ENCODE measurements around the gene SLC29A3.
A peak's percentile ranks its signal among the peaks of the same experiment; 100 is the strongest.

The SLC29A3 gene

DNA sequence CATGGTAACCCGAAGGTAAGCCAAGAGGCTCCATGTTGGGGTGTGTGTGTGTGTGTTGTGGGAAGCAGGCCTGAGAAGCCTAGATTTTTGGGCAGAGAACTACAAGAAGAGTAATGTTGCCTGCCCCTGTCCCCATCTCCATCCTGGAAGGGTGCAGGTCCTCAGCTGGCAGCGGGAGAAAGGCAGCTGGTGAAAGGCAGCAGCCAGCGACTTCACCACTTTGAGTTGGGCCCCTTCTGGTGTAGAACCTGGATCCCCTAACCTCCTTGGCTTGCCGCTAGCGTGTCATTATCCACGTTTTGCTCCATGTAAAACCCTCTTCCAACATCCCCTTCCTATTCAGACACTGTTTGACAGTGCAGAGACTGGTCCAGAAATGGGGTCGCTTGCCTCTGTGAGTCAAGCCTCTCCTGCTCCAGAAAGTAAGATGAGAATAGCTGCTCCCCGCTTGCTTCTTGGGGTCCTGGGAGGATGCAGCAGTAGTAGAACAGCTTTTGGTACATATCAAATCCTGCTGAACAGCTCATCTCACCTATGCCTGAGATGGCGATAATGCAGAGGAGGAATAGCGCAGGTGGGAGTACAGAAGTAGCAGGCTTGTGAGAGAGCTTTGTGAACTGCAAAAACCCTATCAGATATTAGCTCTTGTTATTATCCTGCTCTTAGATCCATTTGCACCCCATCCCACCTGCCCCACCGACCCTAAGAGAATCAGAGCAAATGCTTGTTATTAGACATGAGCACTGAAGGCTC, 55.6 kb downstream of the SLC29A3 start:
- DNase-seq: no peak

DNA sequence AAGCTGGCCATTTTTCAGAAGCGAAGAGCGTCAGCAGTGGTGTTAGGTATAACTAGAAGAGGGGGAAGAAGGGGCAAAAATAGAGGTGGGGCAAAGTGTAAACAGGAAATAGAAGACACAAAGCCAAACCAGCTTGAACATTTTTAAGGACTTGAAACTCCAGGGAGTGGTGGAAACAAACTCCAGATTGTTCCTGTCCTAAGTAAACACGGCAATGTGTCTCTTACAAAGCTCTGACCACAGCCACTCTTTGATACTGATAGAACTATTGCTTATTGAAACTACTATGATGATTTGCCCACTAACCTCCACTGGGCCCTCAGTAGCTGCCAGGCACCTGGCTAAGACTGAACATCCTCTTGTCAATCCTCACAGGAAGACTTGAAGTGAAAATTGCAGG, 56.9 kb downstream of the SLC29A3 start:
- DNase-seq: no peak

DNA sequence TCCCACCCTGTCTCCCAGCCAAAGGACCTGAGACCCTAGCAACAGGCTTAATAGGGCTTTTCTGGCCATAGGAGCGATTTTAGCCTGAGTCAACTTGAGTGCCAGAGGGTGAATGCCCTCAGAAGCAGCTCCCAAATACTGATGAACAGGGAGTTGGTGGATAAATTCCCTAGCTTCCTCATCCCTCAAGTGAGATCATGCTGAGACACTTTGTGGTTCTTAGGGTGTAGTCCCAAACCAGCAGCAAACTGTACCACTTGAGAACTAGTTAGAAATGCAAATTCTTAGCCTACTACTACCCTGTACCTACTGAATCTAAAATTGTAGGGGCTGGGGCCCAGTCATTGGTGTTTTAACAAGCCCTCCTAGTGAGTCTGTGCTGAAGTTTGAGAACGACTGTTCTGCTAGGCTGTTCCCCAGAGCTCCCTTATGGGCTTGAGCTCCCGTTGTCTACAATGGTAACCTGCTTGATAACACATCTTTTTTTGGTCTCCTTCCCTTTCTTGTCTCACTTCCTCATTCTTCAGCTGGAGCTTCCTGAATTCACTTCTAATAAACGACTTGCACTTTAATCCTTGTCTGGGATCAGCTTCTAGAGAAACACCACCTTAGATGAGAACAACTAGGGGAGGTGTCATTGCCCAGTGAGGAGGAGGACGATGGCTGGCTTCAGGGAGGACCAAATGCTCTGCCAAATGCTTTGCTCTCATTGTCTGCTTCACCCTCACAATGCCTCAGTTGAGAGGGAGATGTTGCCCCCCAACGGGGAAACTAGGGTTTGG, 59.5 kb downstream of the SLC29A3 start:
- DNase-seq: no peak

DNA sequence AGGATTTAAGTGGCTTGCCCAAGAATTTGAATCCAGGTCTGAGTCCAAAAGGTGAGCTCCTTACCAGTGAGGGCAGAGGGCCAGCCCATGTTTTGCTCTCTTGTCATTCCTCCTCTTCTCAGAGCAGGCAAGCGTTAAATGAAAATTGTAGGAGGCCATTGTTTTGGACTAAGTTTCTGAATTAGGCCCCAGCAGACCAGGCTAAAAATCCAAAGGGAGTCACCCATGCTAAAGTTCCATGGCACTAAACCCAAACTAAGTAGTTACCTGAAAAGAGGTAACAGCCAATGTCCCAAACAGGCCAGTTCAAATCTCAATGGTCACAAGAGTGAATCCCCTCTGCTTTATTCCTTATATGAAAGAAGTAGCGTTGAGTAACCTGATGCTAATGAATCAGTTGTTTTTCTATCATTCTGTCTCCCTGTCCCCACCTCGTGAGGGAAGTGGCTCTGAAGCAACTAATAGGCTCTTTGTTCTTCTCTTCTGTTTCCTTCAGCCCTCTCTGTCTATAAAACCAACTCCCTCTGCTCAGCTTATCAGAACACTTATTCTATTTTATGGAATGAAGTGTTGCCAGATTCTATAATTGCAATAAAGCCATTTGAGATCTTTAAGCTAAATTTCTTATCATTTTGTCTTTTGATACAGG, 60.2 kb downstream of the SLC29A3 start:
- DNase-seq: no peak

DNA sequence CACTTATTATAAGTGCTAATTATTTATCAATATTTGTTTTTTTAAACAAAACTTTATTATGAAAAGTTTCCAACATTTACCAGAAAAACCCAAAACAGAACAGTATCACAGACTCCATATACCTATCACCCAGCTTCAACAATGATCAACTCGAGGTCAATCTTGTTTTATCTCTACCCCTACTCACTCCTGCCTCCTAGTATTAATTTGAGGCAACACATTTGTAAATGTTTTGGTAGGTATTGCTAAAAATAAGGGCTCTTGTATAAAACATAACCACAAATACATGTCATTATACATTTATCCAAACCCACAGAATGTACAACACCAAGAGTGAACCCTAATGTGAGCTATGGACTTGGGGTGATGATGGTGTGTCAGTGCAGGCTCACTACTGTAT, 61.8 kb downstream of the SLC29A3 start:
- no peak for DNase-seq

DNA sequence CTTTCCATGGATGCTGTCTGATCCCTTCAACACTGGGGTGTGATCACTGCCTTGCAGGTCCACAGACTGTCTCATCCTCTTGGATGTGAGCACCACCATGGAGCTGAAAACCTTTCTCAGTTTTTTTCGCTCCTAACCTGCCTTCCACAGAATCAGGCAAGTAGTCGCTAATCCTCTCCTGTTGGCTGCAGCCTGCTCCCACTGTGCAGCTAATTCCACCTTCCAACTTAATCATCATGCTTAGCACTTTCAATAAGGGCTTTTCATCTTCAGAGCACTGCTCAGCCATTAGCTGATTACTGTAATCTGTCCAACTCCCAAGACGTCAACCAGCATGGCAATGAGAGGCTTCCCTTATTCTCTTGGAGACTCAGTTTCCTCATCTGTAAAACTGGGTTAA, 62.6 kb downstream of the SLC29A3 start:
- DNase-seq: no peak

DNA sequence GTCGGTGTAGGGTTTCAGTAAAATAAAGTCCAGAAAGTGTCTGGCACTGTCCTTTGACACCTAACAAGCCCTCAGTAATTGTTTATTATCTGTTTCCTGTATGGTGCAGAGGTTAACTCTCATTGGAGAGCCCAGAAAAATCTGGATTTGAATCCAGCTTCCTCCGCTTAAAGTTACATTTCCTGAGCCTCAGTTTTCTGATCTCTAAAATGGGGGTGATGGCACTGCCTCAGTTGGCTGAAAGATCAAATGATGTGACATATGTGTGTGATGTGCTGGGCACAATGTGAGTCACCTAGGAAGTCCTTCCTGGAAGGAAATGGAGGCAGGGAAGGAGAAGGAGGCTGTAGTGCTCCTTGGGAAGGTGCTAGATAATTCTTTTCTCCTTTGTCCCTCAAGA, 63.0 kb downstream of the SLC29A3 start:
- no peak for DNase-seq

DNA sequence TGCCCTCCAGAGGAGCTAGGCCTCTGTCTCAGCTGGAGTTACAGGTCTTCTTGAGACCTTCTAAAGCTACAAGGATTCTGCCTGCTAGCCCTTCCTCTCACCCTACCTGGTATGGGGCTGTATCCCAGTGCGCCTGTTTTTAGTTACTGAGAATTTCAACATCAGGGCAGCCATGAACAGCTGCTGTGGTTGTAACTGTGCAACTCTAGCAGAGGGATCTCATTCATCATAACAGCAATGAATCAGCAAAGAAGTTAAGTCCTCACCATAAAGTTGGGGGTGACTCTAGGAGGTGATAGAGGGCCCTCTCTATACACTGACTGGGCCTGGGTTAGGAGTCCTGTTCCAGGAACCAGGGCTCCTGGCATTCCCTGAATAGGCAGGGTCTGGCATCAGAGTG, 63.7 kb downstream of the SLC29A3 start:
- no peak for DNase-seq

DNA sequence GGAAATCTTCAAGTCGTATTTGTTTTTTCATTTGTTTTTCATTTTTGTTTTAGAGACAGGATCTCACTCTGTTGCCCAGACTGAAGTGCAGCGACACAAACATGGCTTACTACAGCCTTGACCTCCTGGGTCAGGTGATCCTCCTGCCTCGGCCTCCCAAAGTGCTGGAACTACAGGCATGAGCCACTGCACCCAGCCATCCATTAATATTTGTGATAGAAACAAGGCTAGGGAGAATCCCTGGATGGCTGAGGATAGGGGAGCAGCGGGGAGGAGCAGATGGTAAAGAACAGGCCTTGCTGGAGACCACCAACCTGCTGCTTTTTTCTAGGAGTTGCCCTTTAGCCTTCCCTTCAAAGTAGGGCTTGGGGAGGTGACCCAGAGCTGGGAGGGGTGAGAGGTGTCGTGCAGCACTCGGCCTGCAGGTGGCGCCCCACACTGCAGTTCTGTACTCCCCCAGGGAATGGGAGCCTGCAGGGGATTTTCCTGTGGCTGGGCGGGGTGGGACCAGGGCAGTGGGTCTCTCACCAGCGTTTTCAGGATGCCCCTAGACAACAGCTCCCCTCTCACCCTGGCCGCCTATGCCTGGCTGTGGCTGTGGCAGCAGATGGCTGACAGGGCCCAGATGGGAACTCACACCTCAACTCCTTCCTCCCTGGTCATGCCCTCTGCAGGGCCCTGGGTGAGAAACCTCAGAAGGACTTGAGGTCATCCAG, 65.1 kb downstream of the SLC29A3 start:
- peak; percentile 54 for DNase-seq

DNA sequence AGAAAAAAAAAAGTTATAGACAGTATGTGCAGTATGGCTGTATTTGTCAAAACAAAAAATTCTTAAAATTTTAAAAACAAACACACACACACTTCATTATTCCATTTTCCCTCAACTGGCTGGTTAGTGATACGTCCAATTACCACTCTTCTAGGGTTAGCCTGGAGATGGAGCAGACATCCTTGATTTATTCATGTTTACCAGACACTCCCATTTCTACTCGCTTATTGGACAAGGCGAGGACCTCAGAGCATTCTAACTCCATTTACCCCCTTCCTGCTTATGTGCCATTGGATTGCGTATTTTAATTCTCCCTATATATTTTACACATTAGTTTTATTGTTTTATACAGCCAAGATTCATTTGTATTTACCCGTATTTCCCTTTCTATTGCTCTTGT, 69.1 kb downstream of the SLC29A3 start:
- DNase-seq: no peak

DNA sequence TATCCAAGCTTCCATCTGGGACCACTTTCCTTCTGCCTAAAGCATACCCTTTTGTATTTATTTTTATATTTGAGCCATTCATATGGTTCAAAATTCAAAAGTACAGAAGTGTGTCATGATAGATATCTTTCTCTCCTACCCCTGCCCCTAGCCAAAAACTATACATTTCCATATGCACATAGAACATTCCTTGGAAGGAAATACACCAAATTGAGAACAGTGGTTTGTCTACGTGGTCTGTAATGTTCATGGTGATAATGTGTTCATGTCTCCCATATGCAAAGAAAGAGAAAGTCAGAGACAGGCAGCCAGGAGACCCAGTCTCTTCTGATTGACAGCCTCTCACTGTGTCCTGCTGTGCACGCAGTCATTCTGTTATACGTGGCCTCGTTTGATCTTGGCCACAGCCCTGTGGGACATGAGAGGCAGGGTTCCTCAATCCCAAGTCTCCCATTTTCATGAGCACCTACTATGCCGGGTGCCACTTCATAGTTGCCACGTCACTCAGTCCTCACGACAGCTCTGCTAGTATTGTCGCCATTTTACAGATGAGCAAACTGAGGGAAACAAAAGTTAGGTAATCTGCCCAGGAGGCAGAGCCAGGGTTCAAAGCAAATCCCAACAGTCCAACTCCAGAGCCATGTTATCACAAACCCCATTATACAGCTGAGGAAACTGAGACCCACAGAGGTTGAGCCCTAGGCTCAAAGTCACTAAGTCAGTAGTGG, 69.7 kb downstream of the SLC29A3 start:
- DNase-seq: no peak

DNA sequence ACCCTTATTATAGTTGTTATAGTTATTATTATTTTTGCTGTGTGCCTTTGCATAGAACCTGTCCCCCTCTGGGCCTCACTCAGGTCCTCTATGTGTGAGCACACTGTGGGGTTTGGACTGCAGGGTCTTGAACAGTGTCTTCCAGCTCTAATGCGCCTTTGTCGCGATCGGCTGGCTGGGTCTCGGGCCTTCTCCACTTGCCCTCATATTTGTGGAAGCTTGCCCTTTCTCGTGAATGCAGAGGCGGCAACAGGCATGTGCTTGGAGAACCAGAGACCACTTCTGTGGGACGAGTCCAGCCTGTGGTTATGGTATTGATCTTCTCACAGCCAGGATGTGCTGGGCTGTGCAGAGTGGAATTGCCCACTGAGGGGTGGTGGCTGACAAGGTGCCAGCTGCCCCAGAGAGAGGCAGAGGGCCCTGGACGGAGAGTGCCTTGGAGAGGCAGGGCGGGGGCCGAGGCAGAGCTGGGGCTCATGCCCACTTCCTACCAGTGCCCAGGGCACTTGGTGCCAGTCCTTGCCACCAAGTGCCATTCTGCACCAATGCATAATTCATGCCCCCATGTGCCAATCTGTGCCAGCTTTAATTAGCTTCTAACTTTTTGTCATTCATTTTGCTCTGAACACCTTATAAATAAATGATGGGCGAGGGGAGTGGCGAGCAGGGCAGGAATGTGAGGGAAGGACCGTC, 70.9 kb downstream of the SLC29A3 start:
- no peak for DNase-seq

DNA sequence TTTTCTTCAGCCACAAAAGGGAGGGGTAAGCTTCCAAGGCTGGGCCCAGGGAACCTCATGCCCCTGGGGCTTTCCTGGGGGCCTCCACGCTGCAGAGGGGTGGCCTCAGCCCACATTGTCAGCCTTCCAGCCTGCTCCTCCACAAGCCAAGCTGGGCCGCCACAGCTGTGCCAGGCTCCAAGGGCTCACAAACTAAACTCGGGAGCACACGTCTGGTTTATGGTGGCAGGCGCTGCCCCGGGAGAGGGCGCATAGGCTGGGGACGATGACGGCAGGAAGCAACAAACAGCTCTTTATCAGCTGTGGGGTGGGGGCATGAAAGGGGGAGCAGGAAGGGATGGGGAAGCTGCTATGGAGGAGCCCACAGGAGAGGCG, 71.4 kb downstream of the SLC29A3 start:
- DNase-seq: no peak

DNA sequence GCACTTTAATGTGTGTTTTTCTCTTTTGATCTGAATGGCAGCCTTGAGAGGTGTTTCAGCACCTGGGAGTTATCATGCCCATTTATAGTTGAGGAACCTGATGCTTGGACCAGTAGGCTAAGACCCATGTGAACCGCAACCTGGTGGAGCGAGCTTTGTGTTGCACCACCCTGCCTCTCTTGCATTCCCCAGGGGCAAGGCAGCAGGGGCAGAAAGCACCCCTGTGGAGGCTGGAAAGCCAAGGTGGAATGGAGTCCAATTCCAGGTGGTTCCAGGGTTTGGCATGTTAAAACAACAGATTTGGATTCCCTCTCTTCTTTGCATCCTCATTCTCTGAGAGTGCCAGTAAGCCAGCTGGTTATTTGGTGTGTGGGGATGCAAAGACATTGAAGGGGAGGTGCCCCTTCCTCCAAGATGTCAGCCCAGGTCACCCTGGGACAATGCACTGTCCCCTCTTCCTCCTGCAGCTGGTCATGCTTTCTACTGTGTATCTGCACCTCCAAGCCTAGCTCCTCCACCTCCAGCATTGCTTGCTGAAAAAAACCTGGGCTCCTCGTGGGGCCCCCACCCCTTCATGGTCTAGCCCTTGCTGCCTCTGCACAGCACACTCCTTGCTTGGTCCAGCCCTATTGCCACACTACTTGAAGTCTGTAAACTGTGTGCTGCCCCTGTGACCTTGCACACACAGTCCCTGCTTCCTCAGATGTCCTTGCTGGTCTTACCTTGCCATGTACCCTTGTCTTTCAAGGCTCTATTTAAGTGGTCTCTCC, 72.0 kb downstream of the SLC29A3 start:
- no peak for DNase-seq

DNA sequence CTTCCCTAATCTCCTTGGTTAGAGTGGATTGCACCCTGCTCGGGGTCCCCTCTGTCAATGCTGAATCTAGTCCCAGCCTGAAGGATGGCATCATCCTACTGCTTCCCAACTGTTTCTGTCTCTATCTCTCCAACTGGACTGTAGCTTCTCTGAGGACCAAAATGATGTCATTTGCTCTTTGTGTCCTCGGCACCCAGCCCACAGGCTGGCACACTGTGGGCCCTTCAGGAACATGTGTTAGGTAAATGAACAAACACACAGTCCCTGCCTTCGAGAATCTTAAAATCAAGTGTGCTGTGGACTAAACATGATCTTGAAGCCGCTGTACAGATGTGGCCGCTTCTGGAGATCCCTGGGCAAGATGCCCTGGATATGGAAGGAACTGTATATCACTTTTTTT, 72.6 kb downstream of the SLC29A3 start:
- DNase-seq: no peak

DNA sequence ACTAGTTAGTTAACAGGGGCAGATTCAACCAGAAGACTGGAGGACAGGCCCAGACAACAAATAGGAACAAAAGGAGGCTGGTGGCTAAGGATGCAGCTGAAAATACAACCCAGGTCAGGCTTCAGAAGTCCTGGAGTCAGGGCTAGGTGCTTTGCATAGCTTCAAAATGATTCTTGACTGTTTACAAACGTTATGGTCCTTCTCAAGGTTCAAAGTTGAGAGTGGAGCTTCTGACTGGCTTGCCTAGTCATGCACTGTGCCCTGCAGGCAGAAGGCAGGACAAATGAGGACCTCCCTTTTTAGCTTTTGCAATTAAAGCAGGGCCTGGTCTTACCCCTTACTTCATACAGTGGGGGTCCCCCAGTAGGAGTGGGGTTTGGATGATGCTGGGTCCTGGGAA, 73.2 kb downstream of the SLC29A3 start:
- no peak for DNase-seq

DNA sequence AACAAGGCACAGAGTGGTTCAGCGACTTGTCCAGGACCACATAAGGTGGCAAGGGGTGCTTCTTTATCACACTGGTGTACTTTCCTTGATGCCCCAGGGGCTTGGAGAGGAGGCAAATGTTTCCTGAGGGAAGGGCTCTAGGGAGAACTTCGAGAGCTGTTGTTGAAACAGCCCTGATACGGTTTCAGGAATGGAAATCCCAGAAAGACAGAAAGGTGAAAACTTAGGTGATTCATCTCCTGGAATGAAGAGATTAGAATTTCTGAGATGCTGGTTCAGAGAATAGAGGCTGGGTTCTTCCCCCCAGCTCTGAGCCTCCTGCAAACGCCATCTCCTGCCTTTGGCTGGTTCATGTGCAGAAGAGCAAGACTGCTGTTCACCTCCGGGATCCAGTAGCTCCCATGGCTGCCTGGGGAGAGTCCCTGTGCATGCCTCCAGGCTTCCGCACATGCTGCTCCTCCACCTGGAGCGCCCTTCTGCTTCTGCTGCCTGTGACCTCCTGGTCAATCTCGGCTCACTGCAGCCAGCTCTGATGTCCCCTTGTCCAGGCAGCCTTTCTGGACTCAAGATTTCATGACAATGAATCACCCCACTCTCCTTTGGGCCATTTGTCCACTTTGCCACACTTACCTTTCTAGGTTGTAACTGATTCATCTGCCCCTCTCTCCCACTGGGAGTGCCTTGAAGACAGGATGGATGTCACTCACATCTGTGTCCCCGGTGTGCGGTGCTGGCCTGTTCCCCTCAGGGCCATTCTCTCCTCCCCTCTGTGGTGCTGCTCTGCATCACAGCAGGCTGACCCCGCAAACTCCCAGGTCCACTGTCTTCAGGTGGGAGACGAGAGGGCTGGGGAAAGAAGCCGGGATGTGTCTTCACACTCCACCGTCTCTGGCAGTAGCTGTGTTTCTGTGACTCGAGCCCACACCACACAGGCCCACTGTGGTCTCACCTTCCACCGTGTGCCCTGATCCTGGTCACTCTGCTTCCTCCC, 74.0 kb downstream of the SLC29A3 start:
- DNase-seq: peak; percentile 25

DNA sequence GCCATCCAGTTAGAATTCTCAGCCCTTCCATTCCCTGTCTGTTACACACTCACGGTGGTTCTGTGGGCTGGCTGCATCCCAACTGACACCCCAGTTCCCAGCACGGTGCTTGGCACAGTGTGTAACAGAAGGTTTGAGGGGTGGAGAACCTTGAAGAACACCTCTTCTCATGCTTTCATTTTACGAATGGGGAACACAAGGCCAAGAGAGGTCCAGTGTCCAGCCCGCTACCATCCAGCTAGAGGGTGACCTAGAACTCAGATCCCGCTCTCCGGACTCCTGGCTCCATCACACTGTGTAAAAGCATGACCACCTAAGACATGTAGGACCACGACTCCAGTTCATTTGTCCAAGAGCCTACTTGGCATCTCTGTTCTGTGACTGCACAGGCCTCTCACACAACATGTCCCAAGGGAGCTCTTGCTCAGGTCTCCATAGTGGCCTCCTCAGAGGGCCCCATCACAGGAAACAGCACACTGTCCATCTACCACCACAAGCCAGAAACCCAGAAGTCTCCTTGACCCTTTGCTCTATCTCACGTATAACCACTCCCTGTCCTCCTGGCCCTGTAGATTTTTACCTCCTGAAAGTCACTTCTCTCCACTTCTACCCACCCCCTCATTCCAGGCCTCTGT, 74.9 kb downstream of the SLC29A3 start:
- no peak for DNase-seq

DNA sequence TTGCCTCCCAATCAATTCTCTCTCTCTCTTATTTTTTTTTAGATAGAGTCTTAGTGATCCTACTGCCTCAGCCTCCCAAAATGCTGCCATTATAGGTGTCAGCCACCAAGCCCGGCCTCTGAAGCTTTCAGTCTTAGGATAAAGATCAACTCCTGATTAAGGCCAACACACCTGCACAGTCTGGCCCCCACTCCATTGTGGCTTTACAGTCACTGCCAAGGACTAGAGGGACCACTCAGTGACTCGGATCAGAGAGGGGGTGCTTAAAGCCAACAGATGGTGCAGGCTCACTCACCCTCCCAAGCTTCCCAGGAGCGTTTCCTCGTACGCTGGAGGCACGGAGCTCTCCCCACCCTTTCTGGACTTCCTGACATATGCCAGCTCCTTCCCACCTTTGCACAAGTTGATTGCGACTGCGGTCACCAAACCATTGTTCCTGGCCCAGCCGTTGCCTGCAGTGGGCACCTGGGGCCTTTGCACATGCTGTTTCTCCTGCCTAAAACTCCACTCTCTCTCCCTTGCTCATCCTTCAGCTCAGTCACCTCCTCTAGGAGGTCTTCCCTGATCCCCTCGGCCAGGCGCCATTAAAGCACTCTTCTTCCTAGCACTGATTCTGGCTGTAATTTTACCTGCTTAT, 76.0 kb downstream of the SLC29A3 start:
- no peak for DNase-seq
